Left renal cortex interstitium (tissue), 4 donors: ENCODE data around the gene NUDT1. TPM values are rescaled to one million over a fixed set of nuclear protein-coding genes. Genes with fewer than 3 reads are reported as not detected.
A peak's percentile ranks its signal among the peaks of the same experiment; 100 is the strongest.

ENCODE experiments used
- DNase-seq, 4 donors: peaks; one replicate each; pipeline ENCODE4 v3.0.0-alpha.2; 2013; ENCODE audit warnings: low read depth in 4 of 4, low spot score in 2 of 4, missing footprints in 1 of 4
- polyA plus RNA-seq, 4 donors: library from polyadenylated mRNA; unstranded; fragments of 120-200 nt; gene quantifications; one replicate each; pipeline ENCODE4 v1.2.1, GENCODE V29; 2013; ENCODE audit not compliant: insufficient read length in 4 of 4

The NUDT1 gene
- polyA plus RNA-seq, 4 donors = 20.1 to 30.2 (median 22.8) TPM

DNA sequence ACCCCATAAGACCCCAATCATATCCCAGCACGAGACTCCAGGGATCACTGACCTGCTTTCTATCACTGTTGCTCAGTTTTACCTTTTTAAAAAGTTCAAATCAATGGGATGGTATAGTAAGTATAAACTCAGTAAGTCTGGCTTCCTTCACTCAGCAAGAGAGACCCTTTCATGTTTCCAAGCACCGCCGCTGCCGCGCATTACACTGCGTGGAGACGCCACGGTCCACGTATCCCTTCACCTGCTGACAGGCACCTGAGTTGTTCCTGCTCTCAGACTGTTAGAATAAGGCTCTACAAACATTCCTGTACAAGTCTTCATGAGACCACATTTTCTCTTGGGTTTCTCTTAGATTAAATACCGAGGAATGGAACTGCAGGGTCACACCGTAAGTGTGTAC lies 37.6 kb upstream of the NUDT1 start:
- no peak for DNase-seq

DNA sequence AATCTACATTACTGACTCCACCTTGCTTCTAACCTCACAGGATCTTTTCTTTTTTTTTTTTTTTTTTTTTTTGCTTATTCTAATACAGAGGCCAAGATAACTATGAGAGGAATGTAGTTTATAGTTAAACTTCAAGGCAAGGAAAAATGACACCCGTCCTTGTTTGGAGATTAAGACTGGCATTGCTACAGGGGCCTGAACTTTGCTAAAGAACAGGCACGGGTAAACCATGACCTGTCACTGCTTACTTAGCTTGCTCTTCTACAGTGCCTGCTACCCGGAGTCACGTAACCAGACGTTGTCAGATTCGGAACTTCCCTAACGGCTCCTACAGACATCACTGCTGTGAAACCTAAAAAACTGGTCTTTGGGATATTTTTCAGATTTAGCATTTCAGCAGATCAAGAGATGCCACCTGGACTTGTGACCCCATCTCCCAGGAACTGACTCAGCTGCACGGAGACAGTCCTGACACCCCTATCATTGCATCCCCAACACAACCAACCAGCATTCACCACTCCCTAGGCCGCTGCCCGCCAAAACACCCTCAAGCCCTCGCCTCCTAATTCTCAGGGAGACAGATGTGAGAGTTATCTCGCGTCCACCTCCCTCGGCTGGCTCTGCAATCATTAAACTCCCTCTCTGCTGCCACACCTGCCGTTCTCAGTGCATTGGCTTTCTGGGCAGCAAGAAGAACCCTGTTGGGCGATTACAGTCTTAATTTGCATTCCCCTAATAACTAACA lies 36.8 kb upstream of the NUDT1 start:
- DNase-seq = no peak

DNA sequence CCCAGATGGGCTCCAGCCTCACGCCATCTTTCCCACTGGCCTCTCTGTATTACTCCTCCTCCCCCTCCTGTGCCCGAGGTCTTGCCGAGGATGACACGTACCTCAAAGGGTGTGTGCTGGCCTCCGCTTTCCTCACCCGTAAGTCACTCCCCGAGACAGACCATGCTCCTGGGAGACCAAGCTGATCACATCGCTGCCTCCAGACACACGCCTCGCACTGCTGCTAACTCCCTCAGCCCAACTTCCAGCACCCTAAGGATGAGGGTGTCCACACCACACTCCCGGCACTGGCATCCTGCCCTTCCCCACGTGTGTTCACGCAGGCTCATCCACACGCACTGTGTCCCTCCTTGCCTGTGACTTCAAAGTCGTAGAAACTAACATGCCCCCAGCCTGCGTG lies 33.3 kb upstream of the NUDT1 start:
- DNase-seq = no peak

- peak in 2 of 4 donors; percentile 41 to 45 for DNase-seq
These were observed 32.7 kb upstream of the NUDT1 start for GRCh38 chr7:2209146-2209960.

DNA sequence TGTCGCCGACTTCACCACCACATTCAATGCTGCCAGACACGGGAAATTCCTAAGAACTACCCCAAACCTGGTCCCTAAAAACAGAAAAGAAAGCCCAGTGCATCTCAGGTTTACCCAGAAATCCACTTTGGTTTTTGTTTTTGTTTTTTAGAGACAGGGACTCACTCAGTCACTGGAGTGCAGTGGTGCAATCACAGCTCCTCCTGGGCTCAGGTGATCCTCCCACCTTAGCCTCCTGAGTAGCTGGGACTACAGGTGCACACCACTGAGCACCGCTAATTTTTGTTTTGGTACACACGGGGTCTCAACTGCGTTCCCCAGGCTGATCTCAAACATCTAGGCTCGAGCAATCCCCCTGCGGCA lies 32.1 kb upstream of the NUDT1 start:
- no peak for DNase-seq

- DNase-seq = no peak
These were observed 31.3 kb upstream of the NUDT1 start for GRCh38 chr7:2210551-2211258.

GRCh38 chr7:2211259-2211880 lies 30.7 kb upstream of the NUDT1 start:
- DNase-seq = no peak

DNA sequence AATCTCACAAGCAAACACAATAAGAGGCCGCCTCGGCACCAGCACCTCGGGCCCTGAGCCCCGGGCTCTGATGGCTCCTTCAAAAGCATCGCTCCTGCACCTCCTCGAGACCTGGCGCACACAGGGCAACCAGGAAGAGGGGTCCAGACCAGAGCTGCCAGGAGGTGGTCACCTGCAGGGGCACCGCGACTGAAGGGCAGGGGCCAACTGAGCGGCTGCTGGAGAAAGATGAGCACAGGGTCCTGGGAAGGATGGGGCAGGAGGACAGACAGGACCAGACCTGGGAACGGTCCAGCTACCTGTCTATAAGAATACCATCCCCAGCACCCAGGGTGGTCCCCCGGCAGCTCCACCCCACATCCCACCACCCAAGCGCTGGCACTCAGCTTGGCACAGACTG lies 30.1 kb upstream of the NUDT1 start:
- DNase-seq = no peak

GRCh38 chr7:2212906-2213305 lies 29.1 kb upstream of the NUDT1 start:
- DNase-seq = no peak

- no peak for DNase-seq
These were observed 28.3 kb upstream of the NUDT1 start for GRCh38 chr7:2213551-2214215.

DNA sequence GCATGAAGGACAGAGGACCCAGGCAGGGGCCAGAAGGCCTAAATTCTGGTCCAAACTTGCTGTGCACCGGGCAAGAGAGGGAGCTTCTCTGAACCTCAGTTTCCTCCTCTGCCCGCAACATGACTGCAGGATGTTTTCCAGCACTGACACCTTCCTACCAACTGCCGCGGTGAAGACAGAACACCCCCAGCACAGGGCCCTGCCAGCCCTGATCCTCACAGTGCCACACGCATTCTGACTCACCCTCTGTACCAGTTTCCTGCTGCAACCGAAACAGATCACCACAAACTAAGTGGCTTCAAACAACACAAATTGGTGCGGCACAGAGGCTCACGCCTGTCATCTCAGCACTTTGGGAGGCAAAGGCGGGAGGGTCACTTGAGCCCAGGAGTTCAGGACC lies 27.4 kb upstream of the NUDT1 start:
- DNase-seq = no peak

DNA sequence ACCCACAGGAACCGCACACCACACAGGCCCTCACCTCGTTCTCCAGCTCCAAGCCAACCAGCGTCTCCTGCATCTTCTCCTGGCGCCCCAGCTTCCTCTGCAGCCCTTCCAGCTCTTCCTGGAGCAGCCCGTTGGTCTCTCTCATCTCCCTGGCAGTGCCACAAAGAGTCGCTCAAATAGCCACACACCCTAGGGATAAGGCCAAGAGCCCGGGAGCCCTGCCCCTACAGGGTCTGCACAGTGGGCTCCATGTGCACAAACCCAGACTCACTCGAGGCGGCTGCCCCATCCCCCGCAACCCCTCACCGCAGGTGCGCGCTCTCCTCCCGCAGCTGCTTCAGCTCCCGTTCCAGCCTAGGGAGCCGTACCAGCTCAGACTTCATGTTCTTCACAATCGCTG lies 26.2 kb upstream of the NUDT1 start:
- no peak for DNase-seq

DNA sequence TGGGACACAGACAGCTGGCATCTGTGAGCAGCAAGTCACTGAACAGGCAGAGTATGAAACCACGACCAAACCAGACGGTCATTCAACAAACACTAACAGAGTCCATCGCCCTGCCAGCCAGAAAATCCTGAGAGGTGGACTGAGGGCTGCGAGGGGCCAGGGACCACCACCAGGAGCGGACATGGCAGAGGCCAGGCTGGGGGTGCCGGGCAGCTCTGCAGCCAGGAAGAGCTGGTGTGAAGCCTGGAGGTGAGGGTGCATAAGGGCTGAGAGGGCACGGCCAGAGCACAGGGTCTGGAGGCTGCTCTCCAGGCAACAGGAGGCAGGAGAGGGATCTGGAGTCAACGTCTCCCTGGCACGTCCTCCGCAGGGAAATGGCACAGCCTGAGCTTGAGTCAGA lies 24.8 kb upstream of the NUDT1 start:
- no peak for DNase-seq

DNA sequence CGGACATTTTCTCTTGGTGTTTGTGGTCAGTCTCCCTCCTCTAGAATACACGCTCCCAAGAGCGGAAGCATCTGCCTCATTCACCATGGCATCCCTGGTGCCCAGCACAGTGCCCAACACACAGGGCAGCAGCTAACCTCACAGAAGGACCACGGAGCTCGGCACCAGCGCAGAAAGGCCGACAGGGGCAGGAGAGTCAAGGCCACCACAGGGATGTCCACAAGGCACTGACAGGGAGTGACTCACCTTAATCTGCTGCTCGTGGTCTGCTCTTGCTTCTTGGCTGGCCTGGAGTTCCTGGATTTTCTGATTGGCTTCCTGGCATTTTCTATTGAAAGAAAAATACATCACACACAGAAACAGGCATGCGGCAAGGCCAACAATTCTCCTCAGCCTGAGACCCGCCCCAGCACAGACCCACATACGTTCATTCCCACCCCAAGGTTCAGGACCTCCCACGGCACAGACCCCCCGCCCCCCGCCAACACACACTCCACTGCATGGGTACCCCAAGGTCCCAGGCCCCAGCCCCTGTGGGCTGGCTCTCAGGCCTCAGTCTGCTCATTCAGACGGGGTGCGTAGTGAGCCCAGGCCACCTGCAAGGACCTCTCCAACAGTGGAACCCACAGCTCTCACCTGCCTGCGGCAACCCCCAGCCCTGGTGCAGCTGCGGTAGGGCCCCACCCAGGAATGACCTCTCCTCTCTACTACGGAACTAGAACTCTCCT lies 24.1 kb upstream of the NUDT1 start:
- no peak for DNase-seq

- no peak for DNase-seq
These were observed 23.6 kb upstream of the NUDT1 start for GRCh38 chr7:2218444-2218785.

DNA sequence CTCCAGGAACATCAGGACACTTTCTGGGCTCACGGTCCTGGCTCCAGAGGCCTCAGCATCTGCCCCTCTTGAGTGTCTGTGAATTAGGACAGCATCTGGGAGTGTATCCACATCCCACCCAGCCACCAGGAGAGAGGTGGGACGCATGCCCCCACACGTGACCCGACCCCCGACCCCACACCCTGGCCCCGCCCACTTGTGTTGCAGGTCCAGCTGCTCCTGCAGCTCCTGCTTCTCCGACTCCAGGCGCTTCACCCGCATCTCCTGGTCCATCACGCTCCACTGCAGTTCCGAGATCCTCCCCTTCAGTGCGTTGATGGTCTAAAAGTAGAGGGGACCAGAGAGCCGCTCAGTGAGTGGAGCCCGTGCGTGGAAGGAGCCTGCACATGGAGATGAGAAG lies 22.9 kb upstream of the NUDT1 start:
- no peak for DNase-seq

GRCh38 chr7:2219606-2220005 lies 22.4 kb upstream of the NUDT1 start:
- DNase-seq = no peak

DNA sequence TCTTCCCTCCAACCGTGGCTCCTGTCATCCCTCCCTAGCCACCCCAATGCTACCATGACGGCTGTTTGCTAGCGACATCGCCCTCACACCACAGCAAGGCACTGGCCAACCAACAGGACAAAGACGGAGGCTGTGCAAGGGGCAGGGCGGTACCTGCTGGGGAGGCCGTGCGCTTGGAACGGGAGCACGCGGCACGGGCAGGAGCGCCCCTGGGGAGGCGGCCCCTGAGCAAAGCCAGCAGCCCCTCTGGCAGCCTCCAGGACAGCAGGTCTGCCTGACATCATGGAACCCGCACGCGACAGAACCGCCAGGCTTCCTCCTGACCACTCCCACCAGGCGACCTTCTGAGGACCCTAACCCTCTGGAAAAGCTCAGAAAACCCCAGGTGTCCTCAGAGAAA lies 22.0 kb upstream of the NUDT1 start:
- no peak for DNase-seq

DNA sequence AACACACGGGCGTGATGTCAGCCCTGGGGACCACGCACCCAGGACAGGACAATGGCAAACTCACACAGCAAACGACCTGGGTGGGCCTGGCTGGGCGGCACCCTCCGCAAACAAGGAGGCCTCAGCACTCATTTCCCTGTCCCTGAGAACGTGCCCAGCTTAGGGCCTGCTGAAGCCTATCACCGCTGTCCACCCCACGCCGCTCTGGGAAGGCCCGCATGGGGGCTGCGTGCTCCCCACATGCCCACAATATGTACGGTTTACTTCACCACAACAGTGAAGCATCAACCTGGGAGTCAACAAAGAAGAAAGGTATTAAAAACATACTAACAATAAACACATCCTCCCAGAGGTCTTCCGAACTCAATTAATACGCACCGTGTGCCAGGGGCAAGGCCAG lies 21.5 kb upstream of the NUDT1 start:
- DNase-seq = no peak

DNA sequence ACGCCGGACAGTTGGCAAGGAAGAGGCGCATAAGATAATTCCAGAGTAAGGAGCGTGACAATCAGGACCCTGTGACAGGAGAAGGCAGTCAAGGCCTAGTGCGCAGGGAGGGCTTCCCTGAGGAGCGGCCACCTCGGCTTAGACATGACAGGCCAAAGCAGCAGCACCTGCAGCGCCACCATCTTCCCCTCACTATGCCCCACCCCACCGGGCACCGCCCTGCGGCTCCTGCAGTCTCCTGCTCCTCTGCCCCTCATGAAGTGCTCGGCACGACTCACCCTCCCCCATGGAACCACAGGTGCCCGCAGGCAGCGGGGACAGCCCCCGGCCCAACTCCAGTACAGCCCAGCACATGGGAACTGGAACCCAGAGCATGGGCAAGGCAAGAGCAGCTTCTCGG lies 21.1 kb upstream of the NUDT1 start:
- DNase-seq = no peak
